Mammary epithelial cell (primary cell): Measurements from ENCODE around the gene STIMATE.

Experiments used
- EZH2 ChIP-seq: IDR thresholded peaks from 2 replicates; pipeline ENCODE4 v1.6.1; 2012; ENCODE audit warnings: low read length, inconsistent platforms, borderline replicate concordance
- TF ChIP-seq, protein P1 (sequence below), 2 donors: IDR thresholded peaks in 1 of 2; conservative IDR thresholded peaks in 1 of 2; 2 replicates each; pipeline ENCODE4 v1.5.1; 2011 to 2012; ENCODE audit warnings: inconsistent platforms in 2 of 2, low read length in 2 of 2, mild to moderate bottlenecking in 2 of 2, control low read depth in 1 of 2, low read depth in 1 of 2; ENCODE audit not compliant: insufficient read depth in 1 of 2; ENCODE audit errors: extremely low read depth in 1 of 2

DNA sequence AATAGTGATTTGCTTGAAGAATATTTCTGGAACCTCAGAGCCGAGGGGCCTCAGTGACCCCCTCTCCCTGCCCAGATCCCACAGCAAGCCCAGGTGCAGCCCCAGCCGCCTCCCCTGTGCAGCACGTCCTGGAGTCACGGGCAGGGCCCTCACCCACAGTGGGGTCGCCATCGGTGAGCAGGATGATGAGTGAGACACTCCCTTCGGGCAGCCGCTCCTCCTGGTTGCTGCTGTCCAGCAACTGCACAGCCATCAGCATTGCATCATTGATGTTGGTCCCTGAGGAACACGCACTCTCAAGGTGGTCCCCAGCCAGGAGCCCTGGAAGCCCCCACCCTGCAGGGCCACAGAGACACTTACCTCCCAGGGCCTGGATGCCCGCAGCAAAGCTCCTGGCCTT, 73.3 kb downstream of the STIMATE start:
- TF ChIP-seq, protein P1, sequence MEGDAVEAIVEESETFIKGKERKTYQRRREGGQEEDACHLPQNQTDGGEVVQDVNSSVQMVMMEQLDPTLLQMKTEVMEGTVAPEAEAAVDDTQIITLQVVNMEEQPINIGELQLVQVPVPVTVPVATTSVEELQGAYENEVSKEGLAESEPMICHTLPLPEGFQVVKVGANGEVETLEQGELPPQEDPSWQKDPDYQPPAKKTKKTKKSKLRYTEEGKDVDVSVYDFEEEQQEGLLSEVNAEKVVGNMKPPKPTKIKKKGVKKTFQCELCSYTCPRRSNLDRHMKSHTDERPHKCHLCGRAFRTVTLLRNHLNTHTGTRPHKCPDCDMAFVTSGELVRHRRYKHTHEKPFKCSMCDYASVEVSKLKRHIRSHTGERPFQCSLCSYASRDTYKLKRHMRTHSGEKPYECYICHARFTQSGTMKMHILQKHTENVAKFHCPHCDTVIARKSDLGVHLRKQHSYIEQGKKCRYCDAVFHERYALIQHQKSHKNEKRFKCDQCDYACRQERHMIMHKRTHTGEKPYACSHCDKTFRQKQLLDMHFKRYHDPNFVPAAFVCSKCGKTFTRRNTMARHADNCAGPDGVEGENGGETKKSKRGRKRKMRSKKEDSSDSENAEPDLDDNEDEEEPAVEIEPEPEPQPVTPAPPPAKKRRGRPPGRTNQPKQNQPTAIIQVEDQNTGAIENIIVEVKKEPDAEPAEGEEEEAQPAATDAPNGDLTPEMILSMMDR (conservative IDR thresholded peaks at IDR 0.05 in 1 of 2, IDR thresholded peaks at IDR 0.05 in 1 of 2; ENCODE audit: extremely low read depth in 1 of 2, insufficient read depth in 1 of 2, low read depth in 1 of 2, low read length in 2 of 2) = no peak
- no peak for TF ChIP-seq EZH2
